Measurements from ENCODE around the gene NCBP1. TPM values are rescaled to one million over a fixed set of nuclear protein-coding genes. Genes with fewer than 3 reads are reported as not detected.
"Not testable (repeated sequence)": the region's sequence is repeated elsewhere in the genome, so short reads cannot be mapped to it uniquely, and the experiment has no call there.

The NCBP1 gene
- total and polyA plus RNA-seq, 9 donors: 27.8 to 43.4 (median 34.8) TPM

DNA sequence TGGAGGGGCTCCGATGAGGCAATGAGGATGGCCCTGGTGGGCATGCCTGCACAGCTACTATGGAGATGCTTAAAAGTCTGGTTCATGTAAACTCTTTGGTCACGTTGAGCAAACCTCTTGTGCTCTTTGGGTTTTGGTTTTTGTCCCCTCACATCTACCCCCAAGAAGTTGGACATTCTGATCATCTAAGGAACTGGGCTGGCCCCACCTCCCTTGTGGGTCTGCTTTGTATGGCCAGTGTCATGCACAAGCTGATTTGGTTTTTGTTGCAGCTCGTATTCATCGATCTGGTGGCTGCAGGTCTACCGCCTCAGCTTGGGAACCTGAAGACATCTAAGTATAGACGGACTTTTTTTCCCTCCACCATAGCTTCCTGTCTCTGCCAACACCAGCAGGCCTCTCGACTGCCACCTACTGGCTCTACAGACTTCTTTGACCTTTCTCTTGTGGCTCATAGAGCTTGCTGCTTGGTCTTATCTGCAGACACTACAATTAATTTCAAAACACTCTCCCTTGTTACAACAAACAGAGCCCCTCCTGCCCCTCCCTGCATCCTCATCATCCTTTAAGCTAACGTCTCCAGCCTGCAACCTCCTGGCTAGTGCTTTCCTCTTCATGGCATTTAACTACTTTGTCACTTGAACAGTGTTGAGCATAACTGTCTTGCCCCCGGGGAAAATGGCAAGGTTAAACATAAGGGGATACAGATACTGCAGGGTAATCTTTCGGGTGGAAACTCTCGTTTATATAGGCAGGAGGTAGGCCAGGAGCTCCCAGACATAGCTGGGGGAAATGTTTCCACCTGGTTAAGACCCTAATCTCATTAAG, 34.9 kb upstream of the NCBP1 start:
- no peak overlapping the region for H3K27ac ChIP-seq (ENCODE audit: low read length)
- peak; percentile 85 for DNase-seq
- no peak overlapping the region for H3K4me3 ChIP-seq (ENCODE audit: low read length)
- 15% methylated on average over 7 of the region's 11 CpGs for WGBS (ENCODE audit: insufficient coverage)
- peaks cover 32% of the 10 kb centered on the region for H3K4me1 ChIP-seq (ENCODE audit: control insufficient read depth, insufficient read depth, low read length)
- peaks cover 42% of the 10 kb centered on the region for H3K36me3 ChIP-seq (ENCODE audit: control insufficient read depth, insufficient read depth, low read length)
- no peaks in the 10 kb centered on the region for H3K27me3 ChIP-seq (ENCODE audit: control insufficient read depth, insufficient read depth, low read length)
- H3K9me3 ChIP-seq (replicated peaks; ENCODE audit: control insufficient read depth, low read depth, low read length): no peaks in the 10 kb centered on the region

DNA sequence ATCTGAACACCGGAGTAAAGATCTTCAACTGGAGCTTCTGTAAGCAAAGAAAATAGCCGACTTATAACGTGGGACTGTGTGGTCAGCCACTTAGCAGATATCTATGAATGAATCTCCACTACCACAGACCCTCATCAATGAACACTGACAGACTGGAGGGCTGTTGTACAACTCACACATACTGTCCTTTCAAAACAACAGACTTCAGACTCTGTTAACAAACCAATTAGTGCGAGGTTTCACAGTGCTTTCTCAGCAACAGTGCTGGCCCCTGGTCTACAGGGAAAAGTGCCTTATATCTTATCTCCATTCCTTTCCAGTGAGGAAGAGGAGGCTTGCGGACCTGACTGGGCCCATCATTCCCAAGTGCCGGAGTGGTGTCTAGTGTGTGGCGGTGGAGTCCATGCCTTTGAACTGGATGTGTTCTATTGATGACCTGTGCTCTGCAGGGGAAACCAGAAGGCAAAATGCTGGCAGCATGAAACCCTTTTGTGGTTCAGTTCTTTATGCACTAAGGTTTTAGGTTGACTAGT, 34.2 kb upstream of the NCBP1 start:
- Histone ChIP-seq H3K4me1 (ENCODE audit: control insufficient read depth, insufficient read depth, low read length) (peaks cover 27% of the 10 kb centered on the region), H3K27me3 (ENCODE audit: control insufficient read depth, insufficient read depth, low read length) (no peaks in the 10 kb centered on the region), H3K36me3 (ENCODE audit: control insufficient read depth, insufficient read depth, low read length) (peaks cover 46% of the 10 kb centered on the region), H3K9me3 (replicated peaks; ENCODE audit: control insufficient read depth, low read depth, low read length) (no peaks in the 10 kb centered on the region), H3K27ac (ENCODE audit: low read length) (no peak overlapping the region), H3K4me3 (ENCODE audit: low read length) (no peak overlapping the region)
- no peak for DNase-seq
- WGBS (ENCODE audit: insufficient coverage): 95% methylated on average over 4 of the region's 7 CpGs

GRCh38 chr9:97600531-97601227, 32.9 kb upstream of the NCBP1 start:
- peaks cover 59% of the 10 kb centered on the region for H3K36me3 ChIP-seq (ENCODE audit: control insufficient read depth, insufficient read depth, low read length)
- no peaks in the 10 kb centered on the region for H3K27me3 ChIP-seq (ENCODE audit: control insufficient read depth, insufficient read depth, low read length)
- H3K9me3 ChIP-seq (replicated peaks; ENCODE audit: control insufficient read depth, low read depth, low read length): no peaks in the 10 kb centered on the region
- DNase-seq: no peak
- H3K4me3 ChIP-seq (ENCODE audit: low read length): no peak overlapping the region
- peaks cover 28% of the 10 kb centered on the region for H3K4me1 ChIP-seq (ENCODE audit: control insufficient read depth, insufficient read depth, low read length)
- peak overlapping the region; percentile 42 for H3K27ac ChIP-seq (ENCODE audit: low read length)
- WGBS (ENCODE audit: insufficient coverage): 100% methylated on average over 3 of the region's 8 CpGs

GRCh38 chr9:97601228-97601898, 32.3 kb upstream of the NCBP1 start:
- Histone ChIP-seq H3K36me3 (ENCODE audit: control insufficient read depth, insufficient read depth, low read length) (peaks cover 63% of the 10 kb centered on the region), H3K4me3 (ENCODE audit: low read length) (no peak overlapping the region), H3K9me3 (replicated peaks; ENCODE audit: control insufficient read depth, low read depth, low read length) (no peaks in the 10 kb centered on the region), H3K4me1 (ENCODE audit: control insufficient read depth, insufficient read depth, low read length) (peaks cover 28% of the 10 kb centered on the region), H3K27me3 (ENCODE audit: control insufficient read depth, insufficient read depth, low read length) (no peaks in the 10 kb centered on the region), H3K27ac (ENCODE audit: low read length) (no peak overlapping the region)
- WGBS (ENCODE audit: insufficient coverage): 90% methylated on average over 1 of the region's 7 CpGs
- DNase-seq: peak; percentile 28

GRCh38 chr9:97602430-97602829, 31.2 kb upstream of the NCBP1 start:
- H3K9me3 ChIP-seq (replicated peaks; ENCODE audit: control insufficient read depth, low read depth, low read length): no peaks in the 10 kb centered on the region
- no peak for DNase-seq
- 92% methylated on average over 6 of the region's 10 CpGs for WGBS (ENCODE audit: insufficient coverage)
- H3K4me1 ChIP-seq (ENCODE audit: control insufficient read depth, insufficient read depth, low read length): peaks cover 28% of the 10 kb centered on the region
- H3K27ac ChIP-seq (ENCODE audit: low read length): no peak overlapping the region
- H3K36me3 ChIP-seq (ENCODE audit: control insufficient read depth, insufficient read depth, low read length): peaks cover 71% of the 10 kb centered on the region
- H3K4me3 ChIP-seq (ENCODE audit: low read length): no peak overlapping the region
- H3K27me3 ChIP-seq (ENCODE audit: control insufficient read depth, insufficient read depth, low read length): no peaks in the 10 kb centered on the region

DNA sequence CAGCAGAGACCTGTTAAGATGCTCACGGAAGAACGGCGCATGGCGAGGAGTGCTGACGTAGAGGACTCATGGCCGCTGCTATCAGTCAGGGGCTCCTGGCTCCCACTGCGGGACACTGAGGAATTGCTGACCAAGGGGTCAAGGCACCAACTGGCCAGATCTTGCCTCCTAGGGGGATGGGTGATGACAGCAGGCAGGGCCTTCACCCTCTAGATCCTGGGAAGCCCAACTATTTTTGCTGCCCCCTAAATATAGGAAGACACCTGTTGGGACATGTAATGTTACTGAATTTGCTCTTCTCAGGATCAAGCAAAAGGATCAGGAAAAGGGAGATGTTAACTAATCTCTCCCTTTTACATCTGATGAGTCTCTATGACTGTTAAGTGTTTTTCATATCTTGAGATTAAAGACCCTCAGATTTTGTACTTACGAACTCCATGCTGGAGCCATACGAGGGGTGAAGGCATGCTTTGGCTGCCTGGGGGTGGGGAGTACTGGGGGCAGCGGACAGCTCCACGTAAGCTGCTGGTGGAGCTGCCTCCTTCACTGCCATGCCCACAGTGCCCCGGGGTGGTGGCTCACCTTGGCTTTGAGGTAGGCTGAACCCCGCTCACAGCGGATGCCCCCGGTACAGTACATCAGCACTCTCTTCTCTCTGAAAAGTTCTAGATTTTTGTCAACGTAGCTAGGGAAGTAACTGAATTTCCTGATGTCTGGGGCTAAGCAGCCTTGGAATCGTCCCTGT, 28.5 kb upstream of the NCBP1 start:
- Histone ChIP-seq H3K4me1 (ENCODE audit: control insufficient read depth, insufficient read depth, low read length) (peaks cover 24% of the 10 kb centered on the region), H3K27me3 (ENCODE audit: control insufficient read depth, insufficient read depth, low read length) (no peaks in the 10 kb centered on the region), H3K9me3 (replicated peaks; ENCODE audit: control insufficient read depth, low read depth, low read length) (no peaks in the 10 kb centered on the region), H3K27ac (ENCODE audit: low read length) (peak overlapping the region; percentile 65), H3K36me3 (ENCODE audit: control insufficient read depth, insufficient read depth, low read length) (peaks cover 66% of the 10 kb centered on the region), H3K4me3 (ENCODE audit: low read length) (no peak overlapping the region)
- WGBS (ENCODE audit: insufficient coverage): 88% methylated on average over 10 of the region's 17 CpGs
- peak; percentile 39 for DNase-seq

GRCh38 chr9:97615439-97616072, 18.1 kb upstream of the NCBP1 start:
- Histone ChIP-seq H3K27me3 (ENCODE audit: control insufficient read depth, insufficient read depth, low read length) (no peaks in the 10 kb centered on the region), H3K9me3 (replicated peaks; ENCODE audit: control insufficient read depth, low read depth, low read length) (no peaks in the 10 kb centered on the region), H3K4me1 (ENCODE audit: control insufficient read depth, insufficient read depth, low read length) (no peaks in the 10 kb centered on the region), H3K36me3 (ENCODE audit: control insufficient read depth, insufficient read depth, low read length) (peaks cover 38% of the 10 kb centered on the region), H3K27ac (ENCODE audit: low read length) (no peak overlapping the region), H3K4me3 (ENCODE audit: low read length) (no peak overlapping the region)
- DNase-seq: peak; percentile 68

DNA sequence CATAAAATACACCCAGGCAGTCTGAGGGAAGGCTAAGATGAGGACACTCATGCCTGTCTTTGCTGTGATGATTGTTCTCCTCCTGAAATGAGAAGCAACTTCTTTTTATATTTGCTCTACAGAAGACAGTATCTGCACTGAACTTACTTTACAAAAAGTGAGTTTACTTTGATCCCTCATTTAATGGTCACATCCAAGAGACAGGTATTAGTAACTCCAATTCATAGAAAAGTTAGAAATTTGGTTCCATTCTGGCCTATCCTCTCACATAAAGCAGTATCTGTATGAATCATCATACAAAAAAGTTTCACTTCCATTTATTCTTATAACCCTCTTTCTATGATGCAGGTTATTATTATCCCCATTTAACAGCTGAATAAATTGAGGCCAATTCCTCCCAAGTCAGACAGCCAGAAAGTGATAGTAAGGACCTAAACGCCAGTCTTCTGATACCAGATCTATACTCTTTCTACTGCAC, 15.6 kb upstream of the NCBP1 start:
- no peak for DNase-seq
- Histone ChIP-seq H3K27ac (ENCODE audit: low read length) (no peak overlapping the region), H3K36me3 (ENCODE audit: control insufficient read depth, insufficient read depth, low read length) (peaks cover 29% of the 10 kb centered on the region), H3K4me3 (ENCODE audit: low read length) (no peak overlapping the region), H3K27me3 (ENCODE audit: control insufficient read depth, insufficient read depth, low read length) (no peaks in the 10 kb centered on the region), H3K4me1 (ENCODE audit: control insufficient read depth, insufficient read depth, low read length) (no peaks in the 10 kb centered on the region), H3K9me3 (replicated peaks; ENCODE audit: control insufficient read depth, low read depth, low read length) (no peaks in the 10 kb centered on the region)
- WGBS (ENCODE audit: insufficient coverage): 83% methylated on average over 1 of the region's 1 CpG

DNA sequence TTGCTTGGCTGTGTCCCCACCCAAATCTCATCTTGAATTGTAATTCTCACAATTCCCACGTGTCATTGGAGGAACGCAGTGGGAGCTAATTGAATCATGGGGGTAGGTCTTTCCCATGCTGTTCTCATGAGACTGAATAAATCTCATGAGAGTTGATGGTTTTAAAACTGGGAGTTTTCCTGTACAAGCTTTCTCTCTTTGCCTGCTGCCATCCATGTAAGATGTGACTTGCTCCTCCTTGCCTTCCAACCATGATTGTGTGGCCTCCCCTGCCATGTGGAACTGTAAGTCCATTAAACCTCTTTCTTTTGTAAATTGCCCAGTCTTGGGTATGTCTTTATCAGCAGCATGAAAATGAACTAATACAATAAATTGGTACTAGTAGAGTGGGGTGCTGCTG, 13.6 kb upstream of the NCBP1 start:
- not testable (repeated sequence) for H3K4me1 ChIP-seq (ENCODE audit: control insufficient read depth, insufficient read depth, low read length); H3K4me3 ChIP-seq (ENCODE audit: low read length); DNase-seq; H3K27ac ChIP-seq (ENCODE audit: low read length); H3K27me3 ChIP-seq (ENCODE audit: control insufficient read depth, insufficient read depth, low read length); H3K9me3 ChIP-seq (replicated peaks; ENCODE audit: control insufficient read depth, low read depth, low read length)
- peaks cover 32% of the 10 kb centered on the region for H3K36me3 ChIP-seq (ENCODE audit: control insufficient read depth, insufficient read depth, low read length)
- no CpG with 5 or more reads among the region's 2 CpGs for WGBS (ENCODE audit: insufficient coverage)
